Measurements from ENCODE around the gene KIF1B.

DNA sequence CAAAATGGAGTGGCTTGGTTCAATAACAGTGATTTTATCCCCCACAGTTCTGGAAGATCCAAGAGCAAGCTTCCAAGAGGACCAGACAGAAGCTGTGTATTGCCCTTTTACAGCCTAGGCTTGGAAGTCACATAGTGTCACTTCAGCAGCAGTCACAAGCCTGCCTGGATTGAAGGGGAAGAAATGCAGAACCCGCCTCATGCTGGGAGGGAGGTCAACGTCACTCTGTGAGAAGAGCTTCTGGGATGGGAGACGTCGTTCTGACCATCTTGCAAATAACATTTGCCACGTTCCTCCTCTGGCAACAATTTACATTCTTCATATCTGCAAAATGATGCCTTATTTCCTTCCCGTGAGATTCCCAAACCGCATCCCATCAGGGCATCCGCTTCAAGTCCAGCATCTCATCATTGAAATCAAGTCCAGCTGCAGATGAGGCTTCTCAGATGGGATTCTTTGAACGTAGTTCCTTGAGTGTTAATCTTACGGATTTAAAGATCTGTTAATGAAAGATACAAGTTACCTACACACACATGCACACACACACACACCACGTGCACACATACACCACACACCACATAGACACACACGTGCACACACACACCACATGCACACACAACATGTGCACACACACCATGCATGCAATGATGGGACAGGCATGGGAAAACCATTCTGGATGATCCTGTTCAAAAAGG, 23.9 kb upstream of the KIF1B start:
- TF ChIP-seq, protein P1, sequence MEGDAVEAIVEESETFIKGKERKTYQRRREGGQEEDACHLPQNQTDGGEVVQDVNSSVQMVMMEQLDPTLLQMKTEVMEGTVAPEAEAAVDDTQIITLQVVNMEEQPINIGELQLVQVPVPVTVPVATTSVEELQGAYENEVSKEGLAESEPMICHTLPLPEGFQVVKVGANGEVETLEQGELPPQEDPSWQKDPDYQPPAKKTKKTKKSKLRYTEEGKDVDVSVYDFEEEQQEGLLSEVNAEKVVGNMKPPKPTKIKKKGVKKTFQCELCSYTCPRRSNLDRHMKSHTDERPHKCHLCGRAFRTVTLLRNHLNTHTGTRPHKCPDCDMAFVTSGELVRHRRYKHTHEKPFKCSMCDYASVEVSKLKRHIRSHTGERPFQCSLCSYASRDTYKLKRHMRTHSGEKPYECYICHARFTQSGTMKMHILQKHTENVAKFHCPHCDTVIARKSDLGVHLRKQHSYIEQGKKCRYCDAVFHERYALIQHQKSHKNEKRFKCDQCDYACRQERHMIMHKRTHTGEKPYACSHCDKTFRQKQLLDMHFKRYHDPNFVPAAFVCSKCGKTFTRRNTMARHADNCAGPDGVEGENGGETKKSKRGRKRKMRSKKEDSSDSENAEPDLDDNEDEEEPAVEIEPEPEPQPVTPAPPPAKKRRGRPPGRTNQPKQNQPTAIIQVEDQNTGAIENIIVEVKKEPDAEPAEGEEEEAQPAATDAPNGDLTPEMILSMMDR (IDR thresholded peaks at IDR 0.05), result no peak
- no peak for TF ChIP-seq ZFX (IDR thresholded peaks at IDR 0.05; ENCODE audit: borderline replicate concordance)

Data from 22Rv1 (cell line).